Stimulated activated effector memory CD8-positive, alpha-beta T cell treated with anti-CD3 and anti-CD28 coated beads, Interleukin-12 subunit alpha, Interleukin-12 subunit beta, amount 100 ng/mL, for 72 hours (primary cell): ENCODE measurements around the gene CACNA1S.
A peak's percentile ranks its signal among the peaks of the same experiment; 100 is the strongest.

Experiments used
- ATAC-seq: fragments of 150-1000 bp; cut with Tn5 transposase; 2 replicates; pipeline ENCODE4 v1.10.0; 2021
- DNase-seq, 2 donors: peaks; one replicate each; pipeline ENCODE4 v3.0.0; 2021 to 2022; ENCODE audit warnings: low spot score in 2 of 2
- H3K27ac Mint-ChIP-seq: one replicate; pipeline ENCODE4 v1.8.0; 2022; ENCODE audit warnings: mild to moderate bottlenecking, mixed read lengths
- H3K36me3 Mint-ChIP-seq: one replicate; pipeline ENCODE4 v1.8.0; 2022; ENCODE audit warnings: mild to moderate bottlenecking, mixed read lengths
- H3K4me1 Mint-ChIP-seq: one replicate; pipeline ENCODE4 v1.8.0; 2022; ENCODE audit warnings: mixed read lengths
- H3K4me3 Mint-ChIP-seq: one replicate; pipeline ENCODE4 v1.8.0; 2022; ENCODE audit warnings: mild to moderate bottlenecking, mixed read lengths
- H3K9me3 Mint-ChIP-seq: one replicate; pipeline ENCODE4 v1.8.0; 2022; ENCODE audit warnings: mixed read lengths

Gene CACNA1S

DNA sequence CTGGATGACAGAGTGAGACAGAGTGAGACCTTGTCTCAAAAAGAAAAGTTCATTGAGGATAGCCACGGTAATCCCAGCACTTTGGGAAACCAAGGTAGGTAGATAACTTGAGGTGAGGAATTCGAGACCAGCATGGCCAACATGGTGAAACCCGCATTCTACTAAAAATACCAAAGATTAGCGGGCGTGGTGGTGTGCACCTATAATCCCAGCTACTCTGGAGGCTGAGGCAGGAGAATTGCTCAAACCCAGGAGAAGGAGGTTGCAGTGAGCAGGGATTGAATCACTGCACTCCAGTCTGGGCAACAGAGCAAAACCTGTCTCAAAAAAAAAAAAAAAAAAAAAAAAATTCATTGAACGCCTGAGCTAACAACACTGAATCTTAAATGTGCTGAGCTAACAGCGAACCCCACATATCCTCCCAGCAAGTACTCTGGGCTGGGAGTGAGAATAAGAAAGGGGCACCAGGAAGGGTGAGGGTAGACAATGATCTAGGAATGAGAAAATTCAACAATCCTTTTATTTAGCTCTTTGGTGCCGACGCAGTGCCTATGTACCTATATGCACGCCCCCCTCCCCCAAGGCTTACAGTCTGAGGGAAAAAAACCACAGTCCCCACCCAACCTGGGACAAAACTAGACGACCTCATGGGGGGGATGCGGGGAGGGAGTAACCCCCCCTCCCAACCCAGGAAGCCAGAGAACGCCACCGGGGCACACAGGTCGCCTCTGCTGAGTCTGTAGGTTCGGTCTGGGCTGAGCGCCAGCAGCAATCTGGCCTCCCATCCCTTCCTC is 1.4 kb upstream of the CACNA1S start:
- H3K4me1 Mint-ChIP-seq, result peaks cover 13% of the 10 kb centered on the region
- ATAC-seq (no peak), DNase-seq (no peak)
- H3K9me3 Mint-ChIP-seq, result no peaks in the 10 kb centered on the region
- no peaks in the 10 kb centered on the region for H3K36me3 Mint-ChIP-seq
- H3K4me3 Mint-ChIP-seq, result peak overlapping the region; percentile 86
- H3K27ac Mint-ChIP-seq, result peak overlapping the region; percentile 88

DNA sequence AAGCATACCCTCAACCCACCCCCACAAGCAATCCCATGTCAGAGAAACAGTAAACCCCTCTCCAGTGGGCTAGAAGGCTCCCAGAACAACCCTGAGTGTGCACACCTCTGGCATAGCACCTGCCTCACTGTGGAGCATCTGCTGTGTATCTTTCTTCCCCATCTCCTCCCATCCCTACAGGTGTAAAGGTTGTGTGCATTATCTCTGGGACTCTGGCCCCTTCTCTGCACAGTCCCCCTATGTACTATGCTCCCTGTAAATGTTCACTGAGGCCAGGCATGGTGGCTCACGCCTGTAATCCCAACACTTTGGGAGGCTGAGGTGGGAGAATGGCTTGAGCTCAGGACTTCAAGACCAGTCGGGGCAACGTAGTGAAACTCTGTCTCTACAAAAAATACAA is 700 bp upstream of the CACNA1S start:
- peak overlapping the region; percentile 23 for H3K27ac Mint-ChIP-seq
- peak overlapping the region; percentile 86 for H3K4me3 Mint-ChIP-seq
- ATAC-seq, result no peak
- no peaks in the 10 kb centered on the region for H3K36me3 Mint-ChIP-seq
- no peak for DNase-seq
- peaks cover 13% of the 10 kb centered on the region for H3K4me1 Mint-ChIP-seq
- H3K9me3 Mint-ChIP-seq, result no peaks in the 10 kb centered on the region

DNA sequence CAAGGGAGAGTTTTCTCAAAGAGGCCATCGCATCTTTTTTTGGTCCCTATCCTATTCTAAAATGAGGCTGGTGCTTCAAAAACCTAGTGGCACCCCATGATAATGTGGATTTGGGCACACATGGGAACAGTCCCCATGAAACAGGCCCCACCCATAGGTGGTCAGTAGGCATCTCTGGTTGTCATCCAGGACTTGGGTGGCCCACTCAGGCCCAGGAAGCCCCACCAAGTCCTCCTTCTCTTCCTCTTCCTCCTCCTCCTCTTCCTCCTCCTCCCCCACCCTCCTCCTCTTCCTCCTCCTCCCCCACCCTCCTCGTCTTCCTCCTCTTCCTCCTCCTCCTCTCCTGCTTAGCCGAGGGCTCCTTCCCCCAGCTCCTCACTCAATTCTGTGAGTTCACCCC is 554 bp downstream of the CACNA1S start:
- no peak for DNase-seq
- peaks cover 13% of the 10 kb centered on the region for H3K4me1 Mint-ChIP-seq
- no peaks in the 10 kb centered on the region for H3K9me3 Mint-ChIP-seq
- ATAC-seq, result no peak
- H3K36me3 Mint-ChIP-seq, result no peaks in the 10 kb centered on the region
- H3K27ac Mint-ChIP-seq, result no peak overlapping the region
- no peak overlapping the region for H3K4me3 Mint-ChIP-seq

DNA sequence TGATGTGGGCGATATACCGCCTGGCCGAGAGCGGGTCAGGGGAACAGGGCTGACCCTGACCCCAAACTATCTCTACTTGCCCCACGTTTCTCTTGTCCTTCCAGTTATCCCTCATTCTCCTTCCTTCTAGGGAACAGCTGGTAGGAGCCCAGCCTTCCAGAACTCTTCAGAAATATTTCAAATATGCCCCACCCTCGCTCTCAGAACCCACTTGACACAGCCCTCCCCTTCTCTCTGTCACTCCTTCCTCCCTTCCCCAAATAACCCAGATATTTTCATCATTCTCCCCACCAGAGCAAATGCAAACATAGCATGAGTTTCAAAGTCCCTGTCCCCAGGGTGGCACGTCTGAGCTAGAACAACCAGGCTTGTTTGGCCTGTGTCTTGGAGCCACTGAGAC is 1.1 kb downstream of the CACNA1S start:
- Mint-ChIP-seq H3K27ac (no peak overlapping the region), H3K4me1 (peaks cover 13% of the 10 kb centered on the region), H3K9me3 (no peaks in the 10 kb centered on the region), H3K36me3 (no peaks in the 10 kb centered on the region), H3K4me3 (no peak overlapping the region)
- ATAC-seq (no peak), DNase-seq (no peak)

DNA sequence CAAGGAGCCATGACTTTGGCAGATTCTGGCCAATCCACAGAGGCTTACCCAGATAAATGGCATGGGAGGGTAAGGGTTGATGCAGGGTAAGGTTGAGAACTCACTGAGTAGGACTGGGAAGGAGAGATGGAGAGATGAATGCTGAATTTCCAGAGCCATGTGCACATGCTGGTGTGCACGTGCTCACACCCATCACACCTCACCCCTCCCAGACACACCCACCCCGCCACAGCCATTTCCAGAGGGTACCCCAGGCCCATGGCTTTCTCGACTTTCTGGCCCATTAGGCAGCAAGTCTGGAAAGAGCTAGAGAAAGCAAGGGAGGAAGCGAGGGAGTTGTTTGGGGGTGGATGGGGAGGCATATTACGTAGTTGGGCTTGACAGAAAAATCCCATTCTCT is 1.6 kb downstream of the CACNA1S start:
- ATAC-seq, result no peak
- no peak overlapping the region for H3K27ac Mint-ChIP-seq
- no peaks in the 10 kb centered on the region for H3K36me3 Mint-ChIP-seq
- H3K9me3 Mint-ChIP-seq, result no peaks in the 10 kb centered on the region
- H3K4me1 Mint-ChIP-seq, result peaks cover 13% of the 10 kb centered on the region
- DNase-seq, result no peak
- no peak overlapping the region for H3K4me3 Mint-ChIP-seq

DNA sequence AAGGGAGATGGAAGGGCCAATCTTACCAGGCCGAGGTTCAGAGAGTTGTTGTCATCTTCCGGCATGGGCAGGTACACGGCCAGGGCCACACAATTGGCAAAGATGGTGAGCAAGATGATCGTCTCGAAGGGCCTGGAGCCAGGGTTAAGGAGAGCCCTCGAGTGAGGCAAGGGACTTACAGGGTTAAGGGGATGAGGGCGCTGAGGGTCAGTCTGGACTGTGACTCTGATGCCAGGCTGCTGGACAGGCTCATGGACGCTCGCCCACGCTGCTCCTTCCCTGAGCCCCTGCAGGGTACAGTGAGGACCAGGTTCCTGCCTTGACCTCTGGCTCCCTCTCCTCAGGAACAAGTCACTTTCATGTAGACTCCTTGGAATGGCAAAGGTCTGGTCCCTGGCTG is 2.1 kb downstream of the CACNA1S start:
- H3K27ac Mint-ChIP-seq, result no peak overlapping the region
- H3K4me3 Mint-ChIP-seq, result no peak overlapping the region
- H3K9me3 Mint-ChIP-seq, result no peaks in the 10 kb centered on the region
- no peak for ATAC-seq
- H3K36me3 Mint-ChIP-seq, result no peaks in the 10 kb centered on the region
- DNase-seq, result no peak
- H3K4me1 Mint-ChIP-seq, result peaks cover 13% of the 10 kb centered on the region

DNA sequence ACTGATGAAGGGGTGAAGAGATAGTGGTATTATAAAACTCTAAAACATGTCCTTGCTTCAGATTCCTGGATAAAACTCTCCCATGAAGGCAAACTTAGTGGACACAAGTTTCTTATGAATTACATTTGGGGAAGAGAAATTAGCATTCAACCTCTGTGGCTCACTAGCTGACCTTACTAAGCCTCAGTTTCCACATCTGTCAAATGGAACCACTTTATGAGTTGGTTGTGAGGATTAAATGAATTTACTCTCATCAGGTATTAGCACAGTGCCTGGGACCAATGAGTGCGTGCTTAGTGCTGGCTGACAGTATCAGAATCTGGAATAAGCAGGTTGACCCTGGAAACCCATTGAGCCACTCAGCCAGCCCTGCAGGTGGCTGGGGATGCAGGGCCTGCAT is 2.6 kb downstream of the CACNA1S start:
- Mint-ChIP-seq H3K27ac (no peak overlapping the region), H3K9me3 (no peaks in the 10 kb centered on the region), H3K36me3 (no peaks in the 10 kb centered on the region), H3K4me1 (peaks cover 8% of the 10 kb centered on the region), H3K4me3 (no peak overlapping the region)
- DNase-seq (no peak), ATAC-seq (no peak)

DNA sequence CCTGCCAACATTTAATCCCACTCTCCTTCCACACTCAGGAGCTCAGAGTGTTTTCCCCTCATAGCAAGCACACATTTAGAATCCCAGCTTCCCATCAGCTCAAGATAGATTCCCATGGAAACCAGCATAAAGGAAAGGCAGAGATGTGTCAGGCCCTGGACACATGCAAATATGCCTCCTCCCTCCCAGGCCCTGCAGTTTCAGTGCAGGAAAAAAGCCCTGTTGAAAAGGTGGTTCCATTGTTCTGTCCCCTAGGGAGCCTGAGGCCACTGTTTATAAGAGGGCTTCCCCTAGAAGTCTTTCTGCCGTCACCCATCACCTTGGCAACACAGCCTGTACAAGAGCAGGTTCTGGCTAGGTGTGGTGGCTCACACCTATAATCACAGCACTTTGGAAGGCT is 3.6 kb downstream of the CACNA1S start:
- no peaks in the 10 kb centered on the region for H3K9me3 Mint-ChIP-seq
- H3K27ac Mint-ChIP-seq, result no peak overlapping the region
- no peaks in the 10 kb centered on the region for H3K36me3 Mint-ChIP-seq
- no peak for DNase-seq
- ATAC-seq, result no peak
- H3K4me1 Mint-ChIP-seq, result no peaks in the 10 kb centered on the region
- no peak overlapping the region for H3K4me3 Mint-ChIP-seq

DNA sequence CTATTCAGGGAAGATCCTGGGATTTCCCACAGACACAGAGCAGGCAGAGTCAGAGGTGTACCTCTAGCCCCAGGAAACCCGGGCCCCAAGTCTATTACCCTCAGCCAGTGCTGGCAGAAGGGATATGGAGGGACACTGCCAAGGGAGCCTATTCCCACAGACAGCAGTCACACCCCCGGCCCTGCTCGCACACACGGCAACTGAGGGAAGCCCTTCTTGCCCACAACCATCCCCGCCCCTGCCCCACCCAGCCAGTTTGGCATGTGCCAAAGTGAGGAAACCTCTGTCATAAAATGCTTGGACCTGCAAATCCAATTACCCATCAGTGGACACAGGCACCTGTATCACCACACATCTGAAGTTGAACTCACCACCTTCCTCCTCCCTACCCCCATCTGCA is 6.5 kb downstream of the CACNA1S start:
- H3K36me3 Mint-ChIP-seq, result no peaks in the 10 kb centered on the region
- H3K27ac Mint-ChIP-seq, result no peak overlapping the region
- no peak for ATAC-seq
- H3K4me3 Mint-ChIP-seq, result no peak overlapping the region
- DNase-seq, result no peak
- no peaks in the 10 kb centered on the region for H3K9me3 Mint-ChIP-seq
- H3K4me1 Mint-ChIP-seq, result no peaks in the 10 kb centered on the region

DNA sequence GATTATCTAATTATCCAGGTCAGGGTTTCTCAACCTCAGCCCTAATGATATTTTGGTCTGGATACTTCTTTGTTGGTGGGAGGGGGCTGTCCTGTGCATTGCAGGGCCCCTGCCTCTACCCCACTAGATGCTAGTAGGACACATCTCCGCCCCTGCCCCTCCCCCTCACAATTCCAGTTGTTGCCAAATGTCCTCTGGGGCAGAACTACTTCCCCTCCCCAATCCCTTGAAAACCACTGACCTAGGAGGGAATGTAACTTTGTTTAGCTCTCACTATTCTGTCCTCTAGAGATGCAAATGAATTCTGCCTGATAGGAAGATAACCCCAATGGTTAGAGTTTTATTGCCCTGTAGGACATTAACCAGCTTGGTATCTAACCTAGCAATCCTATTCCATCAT is 8.1 kb downstream of the CACNA1S start:
- Mint-ChIP-seq H3K27ac (no peak overlapping the region), H3K4me3 (no peak overlapping the region), H3K4me1 (no peaks in the 10 kb centered on the region), H3K9me3 (no peaks in the 10 kb centered on the region), H3K36me3 (no peaks in the 10 kb centered on the region)
- ATAC-seq (no peak), DNase-seq (no peak)

DNA sequence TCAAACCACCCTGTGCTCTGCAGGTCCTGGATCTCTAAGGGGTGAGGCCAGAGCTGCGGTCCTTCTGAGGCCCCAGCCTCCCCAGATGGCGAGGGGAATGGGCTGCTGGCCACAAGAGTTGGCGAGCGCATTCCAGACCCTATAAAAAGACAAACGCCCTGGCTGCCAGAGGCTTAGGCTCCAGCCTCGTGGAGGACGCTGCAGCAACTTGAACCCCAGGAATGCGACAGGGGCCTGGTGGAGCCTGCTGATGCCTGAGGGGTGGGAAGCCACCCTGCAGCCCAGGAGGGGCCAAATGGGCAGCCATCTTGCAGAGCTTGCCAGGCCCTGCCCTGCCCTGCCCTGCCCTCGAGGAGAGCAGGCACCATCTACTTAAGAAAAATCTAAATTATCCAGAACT is 8.6 kb downstream of the CACNA1S start:
- Mint-ChIP-seq H3K36me3 (no peaks in the 10 kb centered on the region), H3K27ac (no peak overlapping the region), H3K4me1 (no peaks in the 10 kb centered on the region), H3K9me3 (no peaks in the 10 kb centered on the region), H3K4me3 (no peak overlapping the region)
- ATAC-seq (no peak), DNase-seq (no peak)

DNA sequence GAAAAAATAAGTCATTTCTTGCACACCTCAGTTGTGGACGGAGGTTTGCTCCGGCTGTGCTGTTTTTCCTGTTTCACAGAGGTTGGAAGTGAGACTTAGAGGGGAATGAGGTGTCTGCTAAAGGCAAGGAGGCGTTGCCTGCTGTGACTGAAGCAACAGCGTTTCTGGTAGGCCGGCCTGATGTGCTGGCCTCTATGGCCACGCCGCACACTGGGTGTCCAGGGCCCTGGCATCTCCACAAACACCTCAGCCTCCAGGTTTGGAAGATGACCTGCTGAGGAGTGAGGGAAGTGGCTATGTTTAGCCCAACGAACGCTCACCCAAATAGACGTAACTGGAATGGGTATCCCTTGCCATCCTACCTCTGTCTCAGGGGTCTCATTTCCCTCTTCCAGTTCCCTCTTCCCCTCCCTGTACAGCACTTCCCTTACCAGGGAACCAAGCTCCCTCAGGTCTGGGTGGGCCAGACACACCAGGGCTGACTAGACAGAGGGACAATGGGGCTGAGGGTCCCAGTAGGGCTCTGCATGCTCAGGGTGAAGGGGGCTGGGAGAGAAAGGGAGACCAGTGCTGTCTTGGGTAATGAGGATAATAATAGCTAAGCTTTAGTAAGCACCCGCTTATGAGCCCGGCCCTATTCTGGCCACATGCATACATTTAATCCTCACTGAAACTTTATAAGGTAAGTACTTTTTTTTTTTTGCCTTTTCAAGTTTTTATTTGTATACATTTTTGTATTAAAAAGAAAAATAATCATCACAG is 11.9 kb downstream of the CACNA1S start:
- DNase-seq (no peak), ATAC-seq (no peak)
- H3K36me3 Mint-ChIP-seq, result no peaks in the 10 kb centered on the region
- H3K4me3 Mint-ChIP-seq, result no peak overlapping the region
- no peaks in the 10 kb centered on the region for H3K4me1 Mint-ChIP-seq
- H3K27ac Mint-ChIP-seq, result no peak overlapping the region
- no peaks in the 10 kb centered on the region for H3K9me3 Mint-ChIP-seq

DNA sequence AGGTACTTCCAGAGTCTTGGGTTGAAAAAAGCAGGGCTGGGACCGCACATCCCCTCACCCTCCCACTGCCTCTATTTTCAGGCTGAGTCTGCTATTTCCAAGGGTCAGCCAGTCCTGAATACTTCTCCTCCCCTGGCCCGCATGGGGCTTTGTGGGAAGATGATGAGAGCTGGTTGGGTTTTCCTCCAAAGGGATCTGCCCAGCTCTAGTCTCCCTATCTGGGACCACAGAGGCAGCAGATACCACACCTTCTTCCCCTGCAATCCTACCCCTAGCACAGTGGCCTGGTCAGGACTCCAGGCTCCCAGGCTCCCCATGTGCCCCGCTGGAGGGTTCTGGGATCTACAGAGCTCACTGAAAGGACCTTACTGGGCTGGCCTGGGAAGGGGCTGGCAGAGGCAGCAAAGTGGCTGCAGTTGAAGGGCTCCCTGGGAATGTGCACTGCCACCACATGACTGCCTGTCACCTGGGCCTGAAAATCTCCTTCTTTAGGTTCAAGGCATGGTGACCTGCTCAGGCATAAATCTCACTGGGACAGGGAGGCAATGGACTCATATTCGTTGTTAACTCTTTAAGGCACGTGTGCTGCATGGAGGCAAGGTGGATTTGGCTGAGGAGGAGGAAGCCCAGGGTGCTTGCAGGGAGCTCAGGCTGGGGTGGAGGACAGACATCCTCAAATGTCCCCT is 13.1 kb downstream of the CACNA1S start:
- no peak for ATAC-seq
- H3K4me1 Mint-ChIP-seq, result no peaks in the 10 kb centered on the region
- DNase-seq, result no peak
- H3K9me3 Mint-ChIP-seq, result no peaks in the 10 kb centered on the region
- H3K4me3 Mint-ChIP-seq, result no peak overlapping the region
- H3K27ac Mint-ChIP-seq, result no peak overlapping the region
- no peaks in the 10 kb centered on the region for H3K36me3 Mint-ChIP-seq

DNA sequence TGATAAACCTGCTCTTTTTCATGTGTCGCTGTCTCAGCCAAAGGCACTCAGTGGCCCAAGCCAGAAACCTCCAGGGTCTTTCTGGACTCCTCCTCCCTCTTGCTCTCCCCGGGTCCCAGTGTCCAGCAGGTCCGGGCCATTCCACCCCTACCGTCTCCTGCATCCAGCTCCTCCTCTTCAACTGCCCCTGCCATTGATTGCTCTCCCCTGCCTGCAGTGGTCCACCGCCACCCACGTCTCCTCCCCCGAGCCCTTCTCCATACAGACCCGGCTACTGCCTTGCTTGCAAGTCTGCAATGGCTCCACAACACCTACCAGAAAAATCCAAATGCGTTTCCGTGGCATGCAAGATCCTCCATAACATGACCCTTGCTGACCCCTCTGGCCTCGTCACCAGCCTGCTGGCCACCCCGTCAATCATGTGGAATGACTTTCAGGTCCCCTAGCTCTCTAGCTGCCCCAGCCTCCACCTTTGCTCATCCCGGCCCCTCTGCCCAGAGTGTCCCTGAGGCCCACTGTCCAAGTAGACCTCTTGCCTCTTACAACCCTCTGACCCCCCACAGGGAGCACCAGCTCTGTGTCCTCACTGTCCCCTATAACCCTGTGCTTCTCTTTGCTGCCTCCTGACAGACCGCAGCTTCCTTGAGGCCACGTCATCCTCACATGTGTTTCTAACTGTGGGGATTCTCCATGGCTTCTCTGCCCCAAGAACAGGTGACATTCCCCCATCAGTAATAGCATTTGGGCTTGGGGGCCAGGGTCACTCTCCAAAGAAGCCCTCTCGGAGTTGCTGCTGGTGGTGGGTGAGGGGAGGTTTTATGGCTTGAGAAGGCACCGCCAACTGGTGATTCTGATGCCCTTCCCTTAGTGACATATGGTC is 15.0 kb downstream of the CACNA1S start:
- H3K4me1 Mint-ChIP-seq, result no peaks in the 10 kb centered on the region
- no peaks in the 10 kb centered on the region for H3K9me3 Mint-ChIP-seq
- H3K27ac Mint-ChIP-seq, result no peak overlapping the region
- no peak overlapping the region for H3K4me3 Mint-ChIP-seq
- no peaks in the 10 kb centered on the region for H3K36me3 Mint-ChIP-seq
- DNase-seq, result no peak
- ATAC-seq, result no peak

DNA sequence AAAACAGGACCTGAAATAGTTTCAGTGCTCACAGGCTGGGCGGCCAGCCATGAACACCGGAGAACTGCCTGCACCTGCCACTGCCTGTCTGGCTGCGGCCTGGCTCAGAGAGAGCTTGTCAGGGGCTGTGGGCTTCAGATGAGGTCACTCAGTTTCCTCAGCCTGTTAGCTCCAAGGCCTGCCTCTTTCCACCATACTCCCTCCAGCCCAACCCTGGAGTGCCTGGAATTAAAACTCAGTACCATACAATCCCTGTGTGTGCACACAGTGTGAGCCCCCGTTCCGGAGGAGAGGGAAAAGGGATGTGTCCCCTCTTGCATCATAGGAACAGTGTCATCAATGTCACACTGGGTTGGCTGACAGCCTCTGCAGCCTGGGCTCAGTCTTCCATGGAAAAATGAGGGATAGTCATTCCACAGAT is 16.2 kb downstream of the CACNA1S start:
- no peaks in the 10 kb centered on the region for H3K36me3 Mint-ChIP-seq
- DNase-seq (no peak), ATAC-seq (no peak)
- no peak overlapping the region for H3K4me3 Mint-ChIP-seq
- no peak overlapping the region for H3K27ac Mint-ChIP-seq
- H3K4me1 Mint-ChIP-seq, result no peaks in the 10 kb centered on the region
- no peaks in the 10 kb centered on the region for H3K9me3 Mint-ChIP-seq
